NCI-H1417 (cell line): ENCODE measurements around the gene SLC49A4.
"Not testable (repeated sequence)": the region's sequence is repeated elsewhere in the genome, so short reads cannot be mapped to it uniquely, and the experiment has no call there.

Experiments
- DNase-seq, 3 experiments: peaks; one replicate each; lab custom pipeline; 2025; lab: John Stamatoyannopoulos, UW

The SLC49A4 gene

GRCh38 chr3:122794779-122795673 is at the start of gene SLC49A4:
Gene SLC49A4, plus strand, starts transcription at chr3:122795069. Its CDS starts 124 bp downstream, at chr3:122795193.
- no peak for DNase-seq

DNA sequence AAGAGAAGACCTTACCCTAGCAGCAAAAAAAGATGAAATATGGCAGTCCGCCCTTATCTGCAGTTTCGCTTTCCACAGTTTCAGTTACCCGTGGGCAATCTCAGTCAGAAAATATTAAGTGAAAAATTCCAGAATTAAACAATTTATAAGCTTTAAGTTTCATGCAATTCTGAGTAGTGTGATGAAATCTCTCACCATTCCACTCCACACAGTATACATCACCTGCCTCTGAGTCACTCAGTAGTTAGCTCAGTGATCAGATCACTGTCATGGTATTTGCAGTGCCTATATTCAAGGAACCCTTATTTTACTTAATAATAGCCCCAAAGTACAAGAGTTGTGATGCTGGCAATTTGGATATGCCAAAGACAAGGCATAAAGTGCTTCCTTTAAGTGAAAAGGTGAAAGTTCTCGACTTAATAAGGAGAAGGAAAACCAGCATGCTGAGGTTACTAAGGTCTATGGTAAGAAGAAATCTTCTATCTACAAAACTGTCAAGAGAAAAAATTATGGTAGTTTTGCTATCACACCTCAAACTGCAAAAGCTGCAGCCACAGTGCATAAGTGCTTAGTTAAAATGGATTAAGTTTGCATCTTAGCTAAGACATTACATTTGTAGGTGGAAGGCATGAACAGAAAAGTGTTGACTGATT is 49.4 kb upstream of the SLC49A4 start:
- no peak for DNase-seq

- DNase-seq, result not testable (repeated sequence)
Observed at GRCh38 chr3:122747295-122747694, 47.6 kb upstream of the SLC49A4 start.

DNA sequence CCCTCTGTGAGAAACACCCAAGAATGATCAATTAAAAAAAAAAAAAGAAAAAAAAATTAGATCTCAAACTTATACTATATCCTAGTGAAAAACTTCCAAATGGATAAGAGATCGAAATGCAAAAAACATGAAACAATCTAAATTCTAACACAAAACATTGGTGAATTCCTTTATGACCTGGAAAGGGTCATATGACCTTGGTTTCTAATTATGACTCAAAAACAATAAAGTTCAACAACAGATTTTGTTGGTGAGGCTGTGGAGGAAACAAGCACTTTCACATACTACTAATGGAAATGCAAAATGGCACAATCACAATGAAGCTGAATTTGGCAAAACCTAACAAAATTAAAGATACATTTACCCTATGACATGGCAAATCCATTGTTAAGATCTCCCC is 46.5 kb upstream of the SLC49A4 start:
- no peak for DNase-seq

DNA sequence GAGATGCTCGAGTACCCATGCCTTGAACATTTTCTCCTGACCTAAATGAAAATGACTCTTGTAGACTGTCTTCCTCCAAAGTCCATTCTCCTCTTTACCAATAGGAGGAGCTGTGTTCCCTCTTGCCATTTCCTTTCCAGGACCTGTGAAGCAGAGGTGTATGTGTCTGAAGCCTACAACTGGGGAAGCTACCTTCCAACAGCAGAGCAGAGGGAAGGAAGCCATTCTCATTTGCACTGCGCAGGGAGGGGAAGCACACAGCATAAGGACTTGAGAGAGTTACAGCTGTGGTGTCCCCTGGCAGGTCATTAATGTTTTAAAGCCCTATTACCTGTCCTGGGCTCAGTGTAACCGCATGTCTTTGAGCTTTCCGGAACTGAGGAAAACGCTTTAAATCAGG is 39.9 kb upstream of the SLC49A4 start:
- no peak for DNase-seq

- no peak for DNase-seq
Observed at GRCh38 chr3:122755491-122755890, 39.4 kb upstream of the SLC49A4 start.

- DNase-seq, result no peak
Observed at GRCh38 chr3:122758877-122759560, 35.9 kb upstream of the SLC49A4 start.

DNA sequence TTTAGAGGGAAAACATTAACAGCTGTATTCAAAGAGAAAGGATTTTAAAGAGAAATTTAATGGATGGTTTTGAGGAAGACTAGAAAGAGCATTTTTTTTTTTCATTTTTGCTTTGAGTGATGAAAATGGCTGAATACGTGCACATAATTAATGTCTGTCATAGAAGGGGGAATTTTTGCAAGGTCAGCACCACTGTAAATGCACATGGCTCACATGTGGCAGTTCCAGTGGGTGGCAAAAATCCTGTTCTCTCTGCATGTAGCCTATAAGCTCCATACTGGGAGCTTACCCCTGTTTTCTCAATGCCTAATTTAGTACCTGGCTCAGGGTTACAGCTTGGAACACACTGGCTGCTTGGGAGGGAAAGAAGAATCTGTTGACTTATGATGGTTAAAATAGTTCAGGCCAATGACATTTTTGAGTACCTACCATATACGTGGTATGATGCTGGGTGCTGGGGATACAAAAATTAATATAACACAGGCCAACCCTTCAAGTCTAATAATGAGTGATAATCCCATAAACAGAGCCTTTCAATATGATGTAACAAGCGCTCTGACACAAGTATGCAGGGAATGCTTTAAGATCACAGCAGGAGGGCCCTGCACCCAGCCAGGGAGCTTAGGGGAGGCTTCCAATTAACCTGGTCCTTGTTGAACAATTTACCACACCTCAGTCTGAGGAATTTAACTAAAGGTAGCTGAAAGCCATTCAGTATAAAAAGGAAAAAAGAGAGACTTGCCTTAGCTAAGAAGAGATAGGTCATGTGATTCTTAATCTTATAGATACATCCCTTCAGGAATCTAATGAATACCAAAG is 34.2 kb upstream of the SLC49A4 start:
- DNase-seq, result no peak

DNA sequence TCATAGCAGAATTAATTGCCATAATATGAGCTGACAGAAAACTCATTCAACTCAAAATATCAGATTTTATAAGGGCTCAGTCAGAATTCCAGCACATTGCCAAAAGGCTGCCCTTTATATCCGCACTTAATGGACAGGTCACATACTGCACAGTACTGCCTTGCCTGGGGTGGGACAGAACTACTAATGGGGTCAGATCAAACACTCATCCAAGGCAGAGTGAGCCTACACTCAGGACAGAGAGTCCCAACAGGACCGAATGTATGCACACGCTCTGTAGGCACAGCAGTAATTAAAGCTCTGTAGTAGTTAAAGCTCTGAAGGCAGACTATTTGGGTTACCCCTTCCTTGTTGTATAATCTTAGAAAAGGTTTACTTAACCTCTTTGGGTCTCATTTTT is 28.4 kb upstream of the SLC49A4 start:
- DNase-seq, result no peak

DNA sequence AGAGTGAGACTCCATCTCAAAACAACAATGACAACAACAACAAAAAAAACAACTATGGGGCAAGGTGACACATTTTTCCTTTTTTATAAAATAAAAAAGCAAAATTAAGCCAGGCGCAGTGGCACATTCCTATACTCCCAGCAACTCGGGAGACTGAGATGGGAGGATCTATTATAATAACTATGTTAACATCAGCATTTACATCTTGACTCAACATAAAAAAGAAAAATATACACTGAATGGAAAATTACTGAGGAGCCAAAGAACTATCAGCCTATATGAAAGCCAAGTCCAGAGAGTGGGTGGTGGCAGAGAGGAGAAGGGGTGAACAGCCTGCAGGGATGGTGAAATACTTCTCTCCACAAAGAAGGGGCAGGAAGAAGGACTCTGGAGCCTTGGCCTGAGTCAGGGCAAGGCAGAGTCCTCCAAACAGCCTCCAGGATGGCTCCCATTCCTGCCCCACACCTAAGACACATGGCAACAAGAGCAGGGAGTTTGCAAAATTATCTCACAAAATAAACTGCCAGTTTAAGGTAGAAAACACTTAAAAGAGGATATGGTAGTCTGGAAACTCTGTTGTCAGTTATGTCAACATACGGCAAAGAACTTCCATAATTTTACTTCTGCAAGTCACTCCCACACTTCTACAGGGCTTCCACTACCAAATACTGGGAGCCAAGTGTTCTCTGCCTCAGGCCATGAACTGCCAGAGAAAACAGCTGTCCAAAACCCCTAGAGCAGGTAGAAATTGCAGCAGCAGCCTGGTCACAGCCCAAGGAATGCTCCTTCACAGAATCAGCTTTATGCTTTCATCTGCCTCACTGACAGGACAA is 27.1 kb upstream of the SLC49A4 start:
- no peak for DNase-seq

DNA sequence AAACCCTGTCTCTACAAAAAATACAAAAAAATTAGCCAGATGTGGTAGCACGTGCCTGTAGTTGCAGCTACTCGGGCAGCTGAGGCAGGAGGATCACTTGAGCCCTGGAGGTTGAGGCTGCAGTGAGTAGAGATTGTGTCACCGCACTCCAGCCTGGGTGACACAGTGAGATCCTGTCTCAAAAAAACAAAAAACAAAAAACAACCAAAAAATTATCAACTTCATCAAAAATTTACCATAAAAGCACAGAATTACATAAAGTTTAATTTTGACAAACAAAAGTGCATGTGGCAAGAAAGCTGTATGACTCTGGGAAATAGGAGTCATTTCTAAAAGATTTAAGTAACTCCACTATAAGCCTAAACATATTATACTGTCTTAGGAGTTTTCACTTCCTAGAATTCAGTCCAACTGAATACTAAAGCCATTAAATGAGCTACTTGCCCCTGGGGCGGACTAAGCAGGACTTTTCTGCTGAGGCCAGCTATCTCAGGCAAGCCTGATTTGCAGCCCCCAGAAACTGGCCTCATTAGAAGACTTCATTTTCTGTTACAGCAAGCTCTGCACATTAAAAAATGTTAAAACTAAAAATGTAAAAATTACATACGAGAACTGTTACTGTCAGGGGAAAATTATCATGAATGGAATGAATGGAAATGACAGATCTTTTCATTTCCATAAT is 24.2 kb upstream of the SLC49A4 start:
- DNase-seq, result no peak

GRCh38 chr3:122772827-122773226 is 22.0 kb upstream of the SLC49A4 start:
- no peak for DNase-seq

- DNase-seq, result no peak
Observed at GRCh38 chr3:122773944-122774509, 20.8 kb upstream of the SLC49A4 start.

DNA sequence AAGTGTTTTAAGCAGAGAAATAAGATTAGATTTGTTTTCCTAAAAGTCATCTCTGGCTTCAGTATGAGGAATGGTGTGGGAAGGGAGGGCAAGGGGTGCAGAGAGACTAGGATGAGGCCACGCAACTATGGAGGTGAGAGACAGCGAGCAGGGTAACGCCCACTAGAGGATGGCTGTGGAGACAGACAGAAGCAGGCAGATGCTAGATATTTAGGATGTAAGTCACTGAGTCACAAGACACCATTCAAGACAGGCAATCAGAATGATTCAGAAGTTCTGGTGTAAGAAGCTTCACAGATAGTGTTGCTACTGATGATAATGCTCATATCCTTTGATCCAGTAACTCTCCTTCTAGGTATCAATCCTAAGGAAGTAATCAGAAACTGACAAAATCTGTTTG is 20.3 kb upstream of the SLC49A4 start:
- DNase-seq, result no peak

- DNase-seq, result no peak
Observed at GRCh38 chr3:122776675-122777468, 18.0 kb upstream of the SLC49A4 start.

GRCh38 chr3:122777563-122777962 is 17.3 kb upstream of the SLC49A4 start:
- no peak for DNase-seq

DNA sequence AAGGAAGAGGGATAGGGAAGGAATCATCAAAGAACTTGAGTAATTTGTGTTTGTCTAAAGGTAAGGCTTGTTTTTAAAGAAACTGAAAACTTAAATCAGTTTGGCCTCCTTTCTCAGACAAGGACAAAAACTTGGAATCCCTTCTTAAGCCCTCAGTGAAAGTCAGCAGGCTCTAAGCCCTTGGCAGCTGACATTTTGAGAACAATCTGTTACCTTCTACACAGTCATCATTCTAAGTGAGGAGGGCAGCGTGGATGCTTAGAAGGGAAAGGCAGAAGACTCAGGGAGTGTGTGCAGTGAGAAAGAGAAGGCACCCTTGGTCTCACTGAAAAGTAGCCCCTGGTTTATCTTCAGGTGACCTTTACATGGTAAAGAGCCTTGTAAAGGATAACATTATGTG is 12.1 kb upstream of the SLC49A4 start:
- DNase-seq, result no peak

DNA sequence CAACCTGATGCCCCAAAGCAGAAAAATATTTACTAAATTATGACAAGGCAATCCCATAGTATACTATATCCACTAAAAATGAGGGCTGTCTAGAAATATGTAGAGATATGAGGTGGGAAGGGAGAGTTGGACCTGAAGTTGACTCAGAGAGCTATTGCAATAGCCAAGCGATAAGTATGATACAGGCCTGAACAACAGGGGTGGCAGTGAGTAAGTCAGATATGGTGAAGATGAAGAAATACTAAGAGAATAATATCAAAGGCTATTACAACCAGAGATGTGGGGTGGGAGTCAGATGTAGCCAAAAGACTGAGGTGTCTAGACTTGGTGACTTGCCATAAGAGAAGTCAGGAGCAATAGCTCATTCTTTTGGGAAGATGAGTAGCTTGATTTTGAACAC is 10.4 kb upstream of the SLC49A4 start:
- no peak for DNase-seq

GRCh38 chr3:122785231-122785630 is 9.6 kb upstream of the SLC49A4 start:
- DNase-seq, result no peak
